Measurements from ENCODE around the gene GTF2IRD1. TPM values are rescaled to one million over a fixed set of nuclear protein-coding genes. Genes with fewer than 3 reads are reported as not detected.

The GTF2IRD1 gene
- total RNA-seq, 4 donors from 2014 or later: 6.0 to 12.7 (median 10.2) TPM

GRCh38 chr7:74495112-74496086 lies 41.7 kb downstream of the GTF2IRD1 start:
- TF ChIP-seq CTCF (IDR thresholded peaks at IDR 0.05; ENCODE audit: low read depth): no peak

- TF ChIP-seq CTCF (IDR thresholded peaks at IDR 0.05; ENCODE audit: low read depth): no peak
Observed at GRCh38 chr7:74496272-74496671, 42.6 kb downstream of the GTF2IRD1 start.

- no peak for TF ChIP-seq CTCF (IDR thresholded peaks at IDR 0.05; ENCODE audit: low read depth)
Observed at GRCh38 chr7:74498354-74498753, 44.6 kb downstream of the GTF2IRD1 start.

GRCh38 chr7:74498996-74499834 lies 45.5 kb downstream of the GTF2IRD1 start:
- no peak for TF ChIP-seq CTCF (IDR thresholded peaks at IDR 0.05; ENCODE audit: low read depth)

- no peak for TF ChIP-seq CTCF (IDR thresholded peaks at IDR 0.05; ENCODE audit: low read depth)
Observed at GRCh38 chr7:74499835-74500388, 46.2 kb downstream of the GTF2IRD1 start.

- TF ChIP-seq CTCF (IDR thresholded peaks at IDR 0.05; ENCODE audit: low read depth): no peak
Observed at GRCh38 chr7:74501298-74501697, 47.6 kb downstream of the GTF2IRD1 start.
